Osteoblast (primary cell): ENCODE data around the gene TPCN2. TPM values are rescaled to one million over a fixed set of nuclear protein-coding genes. Genes with fewer than 3 reads are reported as not detected.

Experiments used
- DNase-seq: peaks from one replicate; pipeline ENCODE4 v3.0.0; 2011; ENCODE audit warnings: low spot score, mixed read lengths; ENCODE audit not compliant: insufficient read length; ENCODE audit errors: missing footprints
- H2AFZ ChIP-seq: 2 replicates; pipeline ENCODE4 v1.6.0; 2011; ENCODE audit warnings: mild to moderate bottlenecking, low read length
- H3K27ac ChIP-seq: 2 replicates; pipeline ENCODE4 v1.5.1; 2011; ENCODE audit warnings: mild to moderate bottlenecking, low read depth, low read length, moderate library complexity
- H3K27me3 ChIP-seq: 2 replicates; pipeline ENCODE4 v1.6.0; 2012; ENCODE audit warnings: mild to moderate bottlenecking, control low read depth, inconsistent platforms, low read length, moderate library complexity; ENCODE audit not compliant: insufficient read depth
- H3K36me3 ChIP-seq: 2 replicates; pipeline ENCODE4 v1.5.1; 2011; ENCODE audit warnings: mild to moderate bottlenecking, low read length, control low read depth, moderate library complexity; ENCODE audit not compliant: insufficient read depth
- H3K4me1 ChIP-seq: 2 replicates; pipeline ENCODE4 v1.5.1; 2011; ENCODE audit warnings: mild to moderate bottlenecking, low read length, control low read depth, moderate library complexity; ENCODE audit not compliant: insufficient read depth
- H3K4me2 ChIP-seq: 2 replicates; pipeline ENCODE4 v1.6.0; 2011; ENCODE audit warnings: mild to moderate bottlenecking, low read length; ENCODE audit not compliant: insufficient read depth
- H3K4me3 ChIP-seq: fragments of 200-600 bp; sonication (generic); 3 replicates; pipeline ENCODE4 v1.5.1; 2012; ENCODE audit warnings: mild to moderate bottlenecking, low read length, inconsistent platforms; ENCODE audit not compliant: insufficient read depth
- H3K79me2 ChIP-seq: 2 replicates; pipeline ENCODE4 v1.6.0; 2012; ENCODE audit warnings: mild to moderate bottlenecking, low read length, control low read depth, inconsistent platforms; ENCODE audit not compliant: insufficient read depth
- H3K9me3 ChIP-seq: 2 replicates; pipeline ENCODE4 v1.5.1; 2011; ENCODE audit warnings: low read depth, low read length, control low read depth
- H4K20me1 ChIP-seq: 2 replicates; pipeline ENCODE4 v1.6.0; 2012; ENCODE audit warnings: mild to moderate bottlenecking, low read length, control low read depth; ENCODE audit not compliant: insufficient read depth
- total RNA-seq: library from RNA; depleted of rRNA; stranded (reverse); fragments of >200 nt; gene quantifications from 2 replicates; pipeline ENCODE4 v1.2.3, GENCODE V29; 2012
- TF ChIP-seq, protein P1 (sequence below): IDR thresholded peaks from 2 replicates; pipeline ENCODE4 v1.5.1; 2011; ENCODE audit warnings: mild to moderate bottlenecking, low read depth, low read length, moderate library complexity; ENCODE audit errors: extremely low read depth

The TPCN2 gene
- total RNA-seq, 1 donor, result 14.1 TPM

DNA sequence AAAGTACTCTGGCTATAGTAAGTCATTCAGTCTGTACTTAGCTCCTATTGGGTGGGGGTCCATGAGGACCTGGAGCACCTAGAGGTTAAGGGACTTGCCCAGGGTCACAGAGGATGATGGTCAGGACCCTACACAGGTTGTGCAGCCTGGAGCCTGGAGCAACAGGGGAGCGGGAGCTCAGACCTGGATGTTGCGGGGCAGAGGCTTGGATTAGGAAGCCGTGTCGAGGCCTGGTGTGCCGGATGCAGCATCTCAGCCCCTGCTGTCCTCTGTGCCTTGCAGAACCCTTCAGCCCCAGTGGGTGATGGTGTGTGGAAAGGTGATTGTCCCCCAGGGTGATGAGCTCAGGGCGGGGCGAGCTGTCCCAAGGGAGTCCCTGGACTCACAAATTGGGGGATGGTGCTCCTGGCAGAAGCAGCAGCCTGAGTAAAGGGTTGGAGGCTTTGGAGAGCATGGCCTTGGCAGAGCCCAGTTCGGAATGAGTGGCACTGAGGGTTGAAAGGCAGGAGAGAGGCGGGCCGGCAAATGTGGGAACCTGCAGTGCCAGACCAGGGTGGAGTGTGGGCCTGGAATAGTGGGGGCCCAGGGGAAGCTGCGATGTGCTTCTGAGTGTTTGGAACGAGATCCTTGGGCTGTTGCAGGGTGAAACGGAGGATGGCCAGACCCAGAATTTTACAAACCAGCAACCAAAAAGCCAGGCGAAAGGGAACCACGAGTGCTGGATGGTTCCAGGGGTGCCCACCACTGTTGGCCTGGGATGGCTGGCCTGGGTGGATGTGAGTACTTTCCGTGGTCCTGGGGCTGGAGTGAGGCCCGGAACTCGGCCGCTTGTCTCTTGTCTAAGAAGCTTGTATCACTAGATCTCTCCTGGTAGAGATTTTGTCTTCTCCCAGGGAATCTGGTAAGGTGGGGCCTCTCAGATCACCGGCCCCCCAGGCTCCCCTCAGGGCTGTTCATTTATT lies 2.9 kb downstream of the TPCN2 start:
- no peak overlapping the region for H3K4me2 ChIP-seq

DNA sequence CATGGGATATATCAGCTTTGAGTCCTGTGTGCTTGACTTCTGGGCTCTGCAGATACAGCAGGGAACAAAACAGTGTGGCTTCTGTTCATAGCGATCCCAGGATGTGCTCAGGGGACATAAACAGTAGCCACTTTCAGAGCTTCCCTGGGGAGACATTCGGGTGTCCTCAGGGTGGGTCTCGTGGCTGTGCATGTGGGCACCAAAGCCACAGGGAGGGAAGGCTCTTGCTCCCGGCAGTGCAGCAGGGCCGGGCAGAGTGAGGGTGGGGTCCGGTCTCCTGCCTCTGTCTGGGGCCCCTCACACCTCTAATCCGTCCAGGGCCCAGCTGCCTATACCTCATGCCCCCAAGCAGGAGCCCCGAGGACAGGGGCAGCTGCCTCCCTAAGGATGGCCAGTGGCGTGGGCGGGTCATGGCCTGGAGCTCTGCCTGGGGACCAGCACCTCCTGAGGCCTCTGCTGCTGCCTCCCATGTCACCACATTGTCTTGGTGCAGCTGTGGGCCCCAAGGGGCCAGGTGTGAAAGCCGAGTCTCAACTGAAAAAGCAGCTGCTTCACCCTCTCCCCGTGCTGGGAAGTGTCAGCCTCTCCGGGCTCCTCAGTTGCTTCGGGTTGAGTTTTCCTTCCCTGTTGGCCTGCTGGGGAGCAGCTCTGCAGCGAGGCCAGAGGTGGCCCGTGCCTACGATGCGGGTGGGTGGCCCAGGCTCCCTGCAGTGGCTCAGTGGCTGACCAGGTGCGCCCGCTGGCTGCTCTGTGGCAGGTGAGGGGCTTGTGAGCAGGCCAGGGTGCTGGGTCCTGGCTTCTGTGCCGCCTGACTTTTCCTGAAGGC lies 3.8 kb downstream of the TPCN2 start:
- H3K79me2 ChIP-seq, result peaks cover 64% of the 10 kb centered on the region
- H4K20me1 ChIP-seq, result peaks cover 30% of the 10 kb centered on the region

More for the DNA sequence above, 2.9 kb downstream of the TPCN2 start:
- Histone ChIP-seq H3K4me1 (peaks cover 15% of the 10 kb centered on the region), H4K20me1 (peaks cover 28% of the 10 kb centered on the region), H3K4me3 (no peak overlapping the region), H3K9me3 (no peaks in the 10 kb centered on the region), H3K36me3 (peaks cover 5% of the 10 kb centered on the region), H3K79me2 (peaks cover 64% of the 10 kb centered on the region), H3K27me3 (no peaks in the 10 kb centered on the region), H3K27ac (no peak overlapping the region), H2AFZ (no peak overlapping the region)
- TF ChIP-seq, protein P1, sequence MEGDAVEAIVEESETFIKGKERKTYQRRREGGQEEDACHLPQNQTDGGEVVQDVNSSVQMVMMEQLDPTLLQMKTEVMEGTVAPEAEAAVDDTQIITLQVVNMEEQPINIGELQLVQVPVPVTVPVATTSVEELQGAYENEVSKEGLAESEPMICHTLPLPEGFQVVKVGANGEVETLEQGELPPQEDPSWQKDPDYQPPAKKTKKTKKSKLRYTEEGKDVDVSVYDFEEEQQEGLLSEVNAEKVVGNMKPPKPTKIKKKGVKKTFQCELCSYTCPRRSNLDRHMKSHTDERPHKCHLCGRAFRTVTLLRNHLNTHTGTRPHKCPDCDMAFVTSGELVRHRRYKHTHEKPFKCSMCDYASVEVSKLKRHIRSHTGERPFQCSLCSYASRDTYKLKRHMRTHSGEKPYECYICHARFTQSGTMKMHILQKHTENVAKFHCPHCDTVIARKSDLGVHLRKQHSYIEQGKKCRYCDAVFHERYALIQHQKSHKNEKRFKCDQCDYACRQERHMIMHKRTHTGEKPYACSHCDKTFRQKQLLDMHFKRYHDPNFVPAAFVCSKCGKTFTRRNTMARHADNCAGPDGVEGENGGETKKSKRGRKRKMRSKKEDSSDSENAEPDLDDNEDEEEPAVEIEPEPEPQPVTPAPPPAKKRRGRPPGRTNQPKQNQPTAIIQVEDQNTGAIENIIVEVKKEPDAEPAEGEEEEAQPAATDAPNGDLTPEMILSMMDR, result no peak
- DNase-seq, result peak; percentile 90

DNA sequence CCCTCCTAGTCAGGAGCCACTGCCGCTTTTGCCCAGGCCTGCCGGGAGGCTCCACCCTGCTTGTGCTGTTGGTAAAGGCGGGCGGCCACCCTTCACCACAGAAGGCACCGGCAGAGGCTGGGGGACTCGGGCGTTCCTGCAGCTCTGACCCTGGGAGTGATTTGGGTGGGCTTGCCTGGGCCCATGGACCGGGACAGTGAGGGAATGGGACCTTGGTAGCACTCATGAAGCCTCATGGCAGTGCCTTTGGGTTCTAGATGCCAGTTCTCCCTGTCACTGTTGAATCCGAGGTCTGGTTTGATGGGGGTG lies 4.4 kb downstream of the TPCN2 start:
- no peak overlapping the region for H3K4me3 ChIP-seq
- H3K79me2 ChIP-seq, result peaks cover 64% of the 10 kb centered on the region
- peaks cover 8% of the 10 kb centered on the region for H3K36me3 ChIP-seq
- no peak overlapping the region for H3K27ac ChIP-seq
- no peak overlapping the region for H2AFZ ChIP-seq
- H3K27me3 ChIP-seq, result no peaks in the 10 kb centered on the region
- H4K20me1 ChIP-seq, result peaks cover 30% of the 10 kb centered on the region
- TF ChIP-seq, protein P1, result no peak
- no peaks in the 10 kb centered on the region for H3K9me3 ChIP-seq
- DNase-seq, result peak; percentile 53
- H3K4me2 ChIP-seq, result no peak overlapping the region
- H3K4me1 ChIP-seq, result peaks cover 11% of the 10 kb centered on the region

More for the DNA sequence above, 3.8 kb downstream of the TPCN2 start:
- Histone ChIP-seq H3K9me3 (no peaks in the 10 kb centered on the region), H2AFZ (no peak overlapping the region), H3K4me3 (no peak overlapping the region), H3K27ac (no peak overlapping the region), H3K4me2 (no peak overlapping the region), H3K27me3 (no peaks in the 10 kb centered on the region), H3K4me1 (peaks cover 15% of the 10 kb centered on the region), H3K36me3 (peaks cover 5% of the 10 kb centered on the region)
- peak; percentile 83 for DNase-seq
- TF ChIP-seq, protein P1, result no peak
